HG03558 (cell line): Measurements from ENCODE around the gene PAFAH1B2.
"Not testable (repeated sequence)": the region's sequence is repeated elsewhere in the genome, so short reads cannot be mapped to it uniquely, and the experiment has no call there.

Experiments used
- ATAC-seq: cut with Tn5 transposase; IDR thresholded peaks from one replicate; pipeline ENCODE4 v1.9.1; 2021; ENCODE audit warnings: moderate number of reproducible peaks; ENCODE audit not compliant: unreplicated experiment; ENCODE audit errors: extremely low read depth

Gene PAFAH1B2

GRCh38 chr11:117171007-117171403 is 26.9 kb downstream of the PAFAH1B2 start:
- no peak for ATAC-seq

- no peak for ATAC-seq
Observed at GRCh38 chr11:117171404-117172061, 27.4 kb downstream of the PAFAH1B2 start.

GRCh38 chr11:117172724-117173421 is 28.8 kb downstream of the PAFAH1B2 start:
- ATAC-seq = no peak

- no peak for ATAC-seq
Observed at GRCh38 chr11:117175104-117175503, 31.0 kb downstream of the PAFAH1B2 start.

GRCh38 chr11:117175781-117176180 is 31.7 kb downstream of the PAFAH1B2 start:
- ATAC-seq = no peak

GRCh38 chr11:117176186-117176585 is 32.1 kb downstream of the PAFAH1B2 start:
- ATAC-seq = no peak

GRCh38 chr11:117177534-117178209 is 33.6 kb downstream of the PAFAH1B2 start:
- ATAC-seq = no peak

- peak; percentile 87 for ATAC-seq
Observed at GRCh38 chr11:117178210-117179034, 34.3 kb downstream of the PAFAH1B2 start, which contains the start of gene SIDT2. SIDT2 (plus strand) TSS chr11:117178743; CDS start chr11:117179264, 521 bp downstream.

- ATAC-seq = no peak
Observed at GRCh38 chr11:117179048-117179999, 35.2 kb downstream of the PAFAH1B2 start.

- no peak for ATAC-seq
Observed at GRCh38 chr11:117180020-117180419, 35.9 kb downstream of the PAFAH1B2 start.

GRCh38 chr11:117180661-117181585 is 36.8 kb downstream of the PAFAH1B2 start:
- ATAC-seq = no peak

GRCh38 chr11:117181586-117182550 is 37.8 kb downstream of the PAFAH1B2 start:
- no peak for ATAC-seq

- ATAC-seq = no peak
Observed at GRCh38 chr11:117182551-117182935, 38.5 kb downstream of the PAFAH1B2 start.

- not testable (repeated sequence) for ATAC-seq
Observed at GRCh38 chr11:117183178-117183577, 39.1 kb downstream of the PAFAH1B2 start.

GRCh38 chr11:117183724-117184349 is 39.8 kb downstream of the PAFAH1B2 start:
- ATAC-seq = no peak

- no peak for ATAC-seq
Observed at GRCh38 chr11:117185736-117186430, 41.8 kb downstream of the PAFAH1B2 start.
